Left kidney (tissue), 2 donors: ENCODE results near the gene CNN2. TPM values are rescaled to one million over a fixed set of nuclear protein-coding genes. Genes with fewer than 3 reads are reported as not detected.
"Not testable (repeated sequence)": the region's sequence is repeated elsewhere in the genome, so short reads cannot be mapped to it uniquely, and the experiment has no call there.

ENCODE experiments used
- DNase-seq: peaks from one replicate; pipeline ENCODE4 v3.0.0-alpha.2; 2013
- polyA plus RNA-seq: library from polyadenylated mRNA; unstranded; fragments of 120-200 nt; gene quantifications from one replicate; pipeline ENCODE4 v1.2.1, GENCODE V29; 2013; ENCODE audit not compliant: insufficient read length

The CNN2 gene
- polyA plus RNA-seq, 1 donor: 164 TPM

- no peak for DNase-seq
Measured at GRCh38 chr19:1009981-1010538, 16.3 kb upstream of the CNN2 start.

- DNase-seq: no peak
Measured at GRCh38 chr19:1010586-1011510, 15.6 kb upstream of the CNN2 start.

- DNase-seq: no peak
Measured at GRCh38 chr19:1011831-1012333, 14.5 kb upstream of the CNN2 start.

- no peak for DNase-seq
Measured at GRCh38 chr19:1012334-1012733, 14.1 kb upstream of the CNN2 start.

DNA sequence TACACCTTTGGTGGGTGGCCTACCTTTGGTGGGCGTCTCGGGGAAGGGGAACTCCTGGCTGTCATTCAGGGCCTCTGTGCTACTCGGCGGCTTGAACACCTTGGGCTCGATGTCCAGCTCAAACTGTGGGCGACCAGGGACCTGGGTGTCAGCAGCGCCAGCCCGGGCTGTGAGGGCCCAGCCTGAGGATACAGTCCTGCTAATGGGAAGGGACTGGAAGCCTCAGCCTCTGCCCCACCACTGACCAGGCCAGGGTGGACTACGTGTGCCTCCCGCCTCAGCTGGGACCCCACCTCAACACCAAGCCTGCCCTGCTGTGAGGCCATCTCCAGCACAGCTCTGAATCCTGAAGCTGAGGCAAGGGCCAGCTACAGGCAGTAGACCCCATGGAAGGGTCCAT is 13.2 kb upstream of the CNN2 start:
- DNase-seq: no peak

- no peak for DNase-seq
Measured at GRCh38 chr19:1014161-1015060, 12.0 kb upstream of the CNN2 start.

DNA sequence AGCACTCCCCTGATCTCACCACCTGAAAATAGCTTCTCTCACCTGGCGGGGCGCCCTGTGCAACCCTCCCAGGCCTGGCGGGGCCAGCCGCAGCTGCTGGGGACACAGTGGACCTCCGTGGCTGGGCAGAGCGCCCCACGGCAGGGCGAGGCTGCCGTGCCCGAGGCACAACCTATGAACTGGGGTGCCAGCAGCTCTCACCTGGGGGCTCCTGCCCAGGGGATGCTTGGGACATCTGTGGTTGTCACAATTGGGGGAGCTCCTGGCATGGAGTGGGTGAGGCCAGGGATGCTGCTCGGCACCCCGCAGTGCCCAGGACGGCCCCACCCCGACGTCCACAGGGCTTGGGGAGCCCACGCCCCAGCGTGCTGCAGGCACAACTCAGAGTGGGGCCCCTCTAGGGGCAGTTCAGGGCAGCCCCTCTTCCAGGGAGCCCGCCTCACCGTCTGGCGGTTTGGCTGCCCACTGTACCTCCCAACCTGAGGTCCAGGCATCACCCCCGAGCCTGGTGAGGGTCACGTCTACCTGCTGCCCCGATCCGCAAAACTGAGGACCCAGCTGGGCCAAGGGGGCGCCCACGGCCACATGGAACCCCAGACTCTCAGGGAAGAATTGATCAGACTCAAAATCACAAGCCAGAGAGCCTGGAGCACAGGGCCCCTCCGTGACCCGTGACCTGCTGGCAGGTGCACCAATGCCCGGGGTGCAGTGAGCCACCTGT is 11.2 kb upstream of the CNN2 start:
- no peak for DNase-seq

GRCh38 chr19:1015782-1016646 is 10.4 kb upstream of the CNN2 start:
- DNase-seq: no peak

- DNase-seq: no peak
Measured at GRCh38 chr19:1016647-1017114, 9.7 kb upstream of the CNN2 start.

- no peak for DNase-seq
Measured at GRCh38 chr19:1017115-1017905, 9.1 kb upstream of the CNN2 start.

- DNase-seq: no peak
Measured at GRCh38 chr19:1017906-1018305, 8.5 kb upstream of the CNN2 start.

- no peak for DNase-seq
Measured at GRCh38 chr19:1018393-1018792, 8.0 kb upstream of the CNN2 start.

- DNase-seq: no peak
Measured at GRCh38 chr19:1018932-1019615, 7.3 kb upstream of the CNN2 start.

DNA sequence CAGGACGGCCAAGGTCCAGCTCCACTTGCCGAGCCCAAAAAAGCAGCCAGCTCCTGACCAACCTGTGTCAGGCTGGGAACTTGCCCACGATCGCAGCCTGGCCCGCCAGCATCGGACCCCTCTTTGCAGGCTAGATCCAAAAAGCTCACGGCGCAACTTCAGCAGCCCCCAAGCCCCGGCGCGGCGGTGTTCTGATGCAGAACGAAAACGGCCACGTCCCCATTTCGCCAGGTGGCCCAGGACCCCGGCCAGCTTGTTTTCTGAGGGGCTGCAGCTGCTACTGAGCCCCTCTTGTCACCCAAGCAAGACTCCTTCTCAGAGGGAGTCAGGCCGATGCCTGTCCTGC is 6.8 kb upstream of the CNN2 start:
- DNase-seq: no peak

DNA sequence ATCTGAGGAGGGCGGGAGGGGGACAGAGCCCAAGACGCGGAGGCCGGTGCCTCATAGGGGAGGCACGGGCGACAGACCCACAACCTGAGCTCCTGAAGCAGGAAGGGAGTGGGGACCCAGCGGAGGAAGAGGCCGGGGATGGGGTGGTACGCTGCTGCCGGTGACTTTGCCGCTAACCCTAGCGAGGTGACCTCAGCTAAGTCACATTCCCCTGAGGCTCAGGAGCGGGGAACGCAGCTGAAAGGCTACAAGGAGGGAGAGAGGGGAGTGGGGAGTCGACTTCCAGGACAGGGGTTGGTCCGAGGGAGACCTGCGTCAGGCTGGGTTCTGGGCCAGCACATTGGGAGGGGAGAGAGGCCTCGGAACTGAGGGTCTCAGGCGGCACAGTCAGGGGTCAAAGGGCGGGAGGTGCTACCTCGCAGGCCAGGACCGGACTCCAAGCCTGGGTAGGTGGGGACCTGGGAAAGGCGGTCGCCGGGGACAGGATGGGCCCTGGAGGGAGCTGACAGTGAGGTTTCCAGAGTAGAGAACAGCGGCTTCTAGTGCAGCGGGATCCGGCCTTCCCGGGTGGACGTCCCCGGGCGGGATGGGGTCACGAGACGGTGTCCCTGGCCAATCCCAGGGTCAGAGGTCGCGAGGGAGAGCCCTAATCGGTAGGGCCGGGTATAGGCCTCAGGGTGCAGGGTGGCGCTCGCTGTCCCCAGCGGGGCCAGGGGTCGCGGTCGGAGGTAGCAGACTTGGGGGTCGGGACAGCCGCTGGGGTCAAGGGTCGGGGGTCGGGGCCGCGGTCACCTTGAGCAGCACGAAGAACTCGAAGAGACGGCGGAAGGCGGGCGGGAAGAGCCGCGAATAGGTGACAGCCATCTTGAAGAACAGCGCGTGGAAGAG is 6.2 kb upstream of the CNN2 start:
- no peak for DNase-seq

DNA sequence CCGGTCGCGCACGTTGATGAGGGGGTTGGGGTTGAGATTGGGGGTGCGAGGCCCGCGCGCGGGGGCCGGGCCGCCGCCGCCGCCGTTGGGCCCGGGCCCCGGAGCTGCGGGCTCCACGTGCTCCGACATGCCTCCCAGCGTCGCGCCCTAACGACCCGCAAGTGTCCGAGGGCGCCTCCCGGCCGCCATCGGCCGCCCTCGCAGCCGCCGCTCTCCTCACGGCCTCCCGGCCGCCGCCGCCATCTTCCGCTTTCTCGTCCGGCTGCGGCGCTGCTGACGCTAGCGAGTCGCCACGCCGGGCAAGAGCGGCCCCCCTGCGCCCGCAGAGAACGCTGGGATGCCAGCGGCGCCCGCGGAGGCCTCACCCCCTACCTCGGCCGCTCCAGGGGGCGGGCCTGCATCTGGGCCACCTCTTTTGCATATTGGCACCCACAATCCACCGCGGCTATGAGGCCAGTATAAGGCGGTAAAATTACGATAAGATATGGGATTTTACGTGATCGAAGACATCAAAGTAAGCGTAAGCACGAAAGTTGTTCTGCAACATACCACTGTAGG is 5.5 kb upstream of the CNN2 start, which contains the start of gene TMEM259:
Gene TMEM259, minus strand, starts transcription at position 256 of the 558 bp plus-strand sequence. Its CDS starts 127 bp downstream, at position 129.
- DNase-seq: peak; percentile 98

DNA sequence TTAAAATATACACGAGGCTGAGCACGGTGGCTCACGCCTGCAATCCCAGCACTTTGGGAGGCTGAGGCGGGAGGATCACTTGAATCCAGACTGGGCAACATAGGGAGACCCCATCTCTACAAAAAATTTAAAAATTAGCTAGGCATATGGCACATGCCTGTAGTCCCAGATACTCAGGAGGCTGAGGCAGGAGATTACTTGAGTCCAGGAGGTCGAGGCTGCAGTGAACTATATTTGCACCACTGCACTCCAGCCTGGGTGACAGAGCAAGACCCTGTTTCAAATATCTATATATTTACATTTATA is 2.6 kb upstream of the CNN2 start:
- not testable (repeated sequence) for DNase-seq

DNA sequence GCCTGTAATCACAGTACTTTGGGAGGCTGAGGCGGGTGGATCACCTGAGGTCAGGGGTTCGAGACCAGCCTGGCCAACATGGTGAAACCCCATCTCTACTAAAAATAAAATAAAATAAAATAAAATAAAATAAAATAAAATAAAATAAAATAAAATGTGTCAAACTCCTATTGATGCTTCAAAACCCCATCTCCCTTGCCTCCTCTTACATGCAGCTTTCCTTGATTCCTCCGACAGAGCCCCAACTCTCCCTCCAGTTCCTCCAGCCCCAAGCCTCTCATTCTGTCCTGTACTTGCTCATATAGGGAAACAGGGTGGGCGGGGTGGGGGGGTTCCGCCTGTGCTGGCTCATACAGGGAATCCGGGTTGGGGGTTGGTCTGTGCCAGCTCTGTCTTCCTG is 1.3 kb upstream of the CNN2 start:
- DNase-seq: not testable (repeated sequence)
